GM19193 (cell line): ENCODE results near the gene AGA.

Experiments
- POLR2A ChIP-seq: IDR thresholded peaks from 4 replicates; pipeline ENCODE4 v1.6.1; 2011; ENCODE audit not compliant: insufficient read depth, insufficient read length; ENCODE audit errors: extremely low read depth

AGA gene

GRCh38 chr4:177413076-177413475 lies 29.2 kb downstream of the AGA start:
- no peak for TF ChIP-seq POLR2A

DNA sequence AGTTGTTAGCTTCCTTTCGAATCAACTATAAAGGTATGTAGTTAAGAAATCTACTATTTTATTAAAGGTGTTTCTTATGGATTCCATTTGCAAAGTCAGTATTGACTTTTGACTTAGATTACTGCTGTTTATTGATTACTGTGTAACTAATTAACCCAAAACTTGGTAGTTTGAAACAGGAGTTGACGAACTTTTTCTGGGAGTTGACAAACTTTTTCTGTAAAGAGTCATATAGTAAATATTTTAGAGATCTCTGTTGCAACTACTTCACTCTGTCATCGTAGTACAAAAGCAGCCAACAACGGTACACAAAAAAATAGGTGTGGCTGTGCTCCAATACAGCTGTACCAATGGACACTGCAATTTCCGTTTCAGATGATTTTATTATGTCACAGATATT lies 30.2 kb downstream of the AGA start:
- TF ChIP-seq POLR2A: no peak

GRCh38 chr4:177410566-177410965 lies 31.7 kb downstream of the AGA start:
- no peak for TF ChIP-seq POLR2A

- no peak for TF ChIP-seq POLR2A
Measured at GRCh38 chr4:177408023-177408422, 34.2 kb downstream of the AGA start.

- TF ChIP-seq POLR2A: no peak
Measured at GRCh38 chr4:177405508-177405907, 36.7 kb downstream of the AGA start.

DNA sequence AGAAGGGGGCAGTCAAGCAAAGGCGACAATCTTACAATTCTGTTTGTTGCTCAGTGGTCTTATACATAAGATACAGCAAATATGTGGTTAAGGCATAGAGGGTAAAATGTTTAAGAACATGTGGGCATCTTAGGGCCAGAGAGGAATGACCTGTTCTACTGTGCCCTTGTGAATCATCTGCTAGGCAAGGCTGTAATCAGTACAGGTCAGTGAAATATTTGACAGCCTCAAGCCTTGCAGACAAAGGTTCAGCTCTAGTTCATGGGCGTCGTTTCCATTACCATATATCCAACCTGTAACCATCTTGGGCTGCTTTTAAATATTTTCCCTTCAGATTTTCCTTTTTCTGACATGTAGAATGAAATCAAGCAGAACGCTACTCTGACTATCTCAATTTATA lies 37.3 kb downstream of the AGA start:
- no peak for TF ChIP-seq POLR2A

GRCh38 chr4:177404342-177404741 lies 37.9 kb downstream of the AGA start:
- TF ChIP-seq POLR2A: no peak

DNA sequence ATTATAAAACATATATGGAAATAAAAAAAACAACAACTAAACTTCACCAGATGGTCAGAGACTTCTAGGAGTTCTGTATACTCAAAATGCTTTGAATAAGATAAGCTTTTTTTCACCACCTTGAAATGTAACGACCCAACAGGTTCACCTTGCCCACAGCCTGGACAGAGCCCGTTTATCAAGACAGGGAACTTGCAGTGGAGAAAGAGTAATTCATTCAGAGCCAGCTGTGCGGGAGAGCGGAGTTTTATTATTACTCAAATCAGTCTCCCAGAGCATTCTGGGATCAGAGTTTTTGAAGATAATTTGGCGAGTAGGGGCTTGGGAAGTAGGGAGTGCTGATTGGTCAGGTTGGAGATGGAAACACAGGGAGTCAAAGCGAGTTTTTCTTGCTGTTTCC lies 38.5 kb downstream of the AGA start:
- no peak for TF ChIP-seq POLR2A

DNA sequence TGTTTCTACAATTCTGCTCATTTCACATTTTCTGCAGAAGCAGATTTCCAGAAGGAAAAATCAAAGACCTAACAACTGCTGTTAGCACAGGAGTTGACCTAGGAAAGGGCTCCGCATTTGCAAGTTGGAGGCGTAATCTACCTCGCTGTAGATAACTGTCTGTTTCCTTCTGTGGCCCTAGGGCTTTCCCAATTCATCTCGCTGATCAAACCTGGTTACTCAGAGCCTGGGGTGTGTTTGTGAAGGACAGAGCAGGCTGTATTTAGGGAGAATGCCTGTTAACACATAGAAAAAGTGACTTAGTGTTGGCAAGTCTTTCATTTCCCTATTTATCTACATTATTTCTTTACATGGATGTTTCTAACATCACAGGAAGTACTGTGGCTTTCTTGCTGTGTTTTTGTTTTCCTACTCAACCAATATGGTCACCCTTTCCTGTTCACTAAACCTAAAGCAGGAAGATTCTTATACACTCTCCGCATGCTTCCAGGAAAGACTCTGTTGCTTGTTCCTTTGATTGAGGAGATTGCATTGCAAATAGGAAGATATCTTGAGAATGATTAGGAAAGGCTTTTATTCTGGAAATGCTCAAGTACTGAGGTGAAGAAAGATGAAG lies 40.5 kb downstream of the AGA start:
- no peak for TF ChIP-seq POLR2A

- TF ChIP-seq POLR2A: no peak
Measured at GRCh38 chr4:177400030-177400429, 42.2 kb downstream of the AGA start.

DNA sequence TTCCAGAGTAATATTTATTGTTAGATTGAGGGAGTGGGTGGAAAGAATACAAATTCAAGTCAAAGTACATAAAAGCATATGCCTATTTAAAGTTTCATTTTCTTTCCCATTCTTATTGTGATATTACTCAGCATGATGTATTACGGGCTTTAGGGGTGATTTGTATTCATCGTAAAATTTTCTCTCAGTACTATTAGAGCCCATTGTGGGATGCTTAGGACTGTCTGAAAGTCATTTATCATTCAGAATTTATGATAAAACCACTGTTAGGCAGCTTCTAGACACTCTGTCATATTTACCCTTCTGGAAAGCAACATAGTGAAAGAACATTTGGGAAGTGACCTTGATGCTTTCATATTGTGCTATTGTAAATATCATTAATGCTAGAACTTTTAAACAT lies 45.9 kb downstream of the AGA start:
- TF ChIP-seq POLR2A: no peak

- no peak for TF ChIP-seq POLR2A
Measured at GRCh38 chr4:177393236-177393635, 49.0 kb downstream of the AGA start.

GRCh38 chr4:177391953-177392352 lies 50.3 kb downstream of the AGA start:
- TF ChIP-seq POLR2A: no peak

DNA sequence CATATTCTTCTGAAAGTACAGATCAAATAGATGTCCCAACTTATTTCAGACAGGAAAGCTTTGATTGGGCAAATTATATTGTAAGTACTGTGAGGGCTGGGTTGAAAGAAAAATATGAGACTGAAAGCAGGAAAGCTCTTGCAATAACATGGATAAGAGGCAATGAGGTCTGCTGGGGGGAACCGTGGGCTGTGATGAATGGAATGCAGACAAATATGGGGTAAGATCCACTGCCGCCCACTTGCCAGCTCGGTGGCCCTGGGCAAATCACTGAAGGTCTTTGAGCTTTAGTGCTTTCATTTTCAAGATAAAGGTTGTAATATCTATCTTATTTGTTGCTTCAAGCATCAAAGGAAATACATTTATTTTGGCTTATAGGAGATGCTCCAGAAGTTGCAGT lies 51.0 kb downstream of the AGA start:
- no peak for TF ChIP-seq POLR2A

- no peak for TF ChIP-seq POLR2A
Measured at GRCh38 chr4:177386278-177386815, 55.9 kb downstream of the AGA start.

- TF ChIP-seq POLR2A: no peak
Measured at GRCh38 chr4:177385576-177386277, 56.5 kb downstream of the AGA start.
